HepG2 (cell line): ENCODE measurements around the gene MAGI1. TPM values are rescaled to one million over a fixed set of nuclear protein-coding genes. Genes with fewer than 3 reads are reported as not detected.

Source experiments
- CBX1 ChIP-seq: IDR thresholded peaks from one replicate; pipeline ENCODE4 v1.6.1; 2016; ENCODE audit warnings: antibody characterized with exemption, low read depth
- HNRNPH1 ChIP-seq: fragments of 200-400 bp; formaldehyde crosslinking; optimal IDR thresholded peaks from 2 replicates; pipeline ENCODE3; 2017; ENCODE audit warnings: mild to moderate bottlenecking, low read depth, low read length
- KLF12 ChIP-seq: sonication (generic); formaldehyde crosslinking; IDR thresholded peaks from 2 replicates; pipeline ENCODE4 v1.4.0; 2020; ENCODE audit warnings: missing genetic modification reagents, borderline replicate concordance
- KLF16 ChIP-seq, 2 experiments: sonication (generic) in 1 of 2; formaldehyde crosslinking in 1 of 2; IDR thresholded peaks; 2 replicates each; pipeline versions ENCODE4 v1.6.1 to v1.8.0; 2016 to 2023; ENCODE audit warnings: missing genetic modification reagents in 2 of 2, missing compliant biosample characterization in 1 of 2
- MLLT10 ChIP-seq: sonication (generic); formaldehyde crosslinking; IDR thresholded peaks from 2 replicates; pipeline ENCODE4 v1.4.0; 2020; ENCODE audit warnings: missing genetic modification reagents
- NFIB ChIP-seq: sonication (generic); formaldehyde crosslinking; IDR thresholded peaks from 2 replicates; pipeline ENCODE4 v1.9.0; 2021; ENCODE audit warnings: missing genetic modification reagents, mild to moderate bottlenecking, borderline replicate concordance
- NPAS2 ChIP-seq: sonication (generic); formaldehyde crosslinking; IDR thresholded peaks from 2 replicates; pipeline ENCODE4 v1.8.0; 2022; ENCODE audit warnings: mild to moderate bottlenecking, missing genetic modification reagents, borderline replicate concordance
- NR1H2 ChIP-seq: sonication (generic); formaldehyde crosslinking; IDR thresholded peaks from 2 replicates; pipeline ENCODE4 v1.8.1; 2022; ENCODE audit warnings: low read depth, missing genetic modification reagents, borderline replicate concordance
- SMAD1 ChIP-seq: sonication (generic); formaldehyde crosslinking; IDR thresholded peaks from 2 replicates; pipeline ENCODE4 v1.4.0; 2020; ENCODE audit warnings: missing genetic modification reagents, low read depth, mild to moderate bottlenecking, borderline replicate concordance
- ZNF251 ChIP-seq: sonication (generic); formaldehyde crosslinking; IDR thresholded peaks from 2 replicates; pipeline ENCODE4 v1.9.0; 2021; ENCODE audit warnings: mild to moderate bottlenecking, missing genetic modification reagents
- ZNF337 ChIP-seq: sonication (generic); formaldehyde crosslinking; IDR thresholded peaks from 2 replicates; pipeline ENCODE4 v1.5.1; 2020; ENCODE audit warnings: missing genetic modification reagents, low read depth, mild to moderate bottlenecking, borderline replicate concordance
- ZNF598 ChIP-seq: sonication (generic); formaldehyde crosslinking; IDR thresholded peaks from 2 replicates; pipeline ENCODE4 v1.5.1; 2020; ENCODE audit warnings: mild to moderate bottlenecking, missing genetic modification reagents, borderline replicate concordance
- polyA plus RNA-seq, 8 experiments: library from polyadenylated mRNA; depleted of rRNA in 3 of 8; stranded (reverse) in 7 of 8; unstranded in 1 of 8; fragments of >200 nt; fragmentation: Illumina TruSeq in 4 of 8; extraction: Trizol in 4 of 8; gene quantifications; 2 replicates each; pipeline versions ENCODE4 v1.2.1 to v1.2.3, GENCODE V29; 2011 to 2016; ENCODE audit warnings: low read depth in 4 of 8, missing spikeins in 1 of 8, mixed read lengths in 1 of 8; ENCODE audit not compliant: insufficient read depth in 1 of 8
- total RNA-seq, 5 experiments: library from RNA; depleted of rRNA; stranded (reverse); fragments of >200 nt; fragmentation: Illumina TruSeq; extraction: Trizol; gene quantifications; 2 replicates each; pipeline ENCODE4 v1.2.3, GENCODE V29; 2016; ENCODE audit warnings: low read depth in 1 of 5
- TF ChIP-seq, protein P1 (sequence below): sonication (generic); formaldehyde crosslinking; IDR thresholded peaks from 2 replicates; pipeline ENCODE4 v1.9.0; 2021; ENCODE audit warnings: missing genetic modification reagents, borderline replicate concordance
- TF ChIP-seq, protein P2 (sequence below): sonication (generic); formaldehyde crosslinking; IDR thresholded peaks from 2 replicates; pipeline ENCODE4 v1.8.0; 2022; ENCODE audit warnings: mild to moderate bottlenecking, missing genetic modification reagents, borderline replicate concordance
- TF ChIP-seq, protein P3 (sequence below): sonication (generic); formaldehyde crosslinking; IDR thresholded peaks from 2 replicates; pipeline ENCODE4 v1.5.0; 2020; ENCODE audit warnings: missing genetic modification reagents
- TF ChIP-seq, protein P4 (sequence below): IDR thresholded peaks from 2 replicates; pipeline ENCODE4 v1.6.1; 2012; ENCODE audit warnings: low read length, improper control_type of control experiment
- TF ChIP-seq, protein P5 (sequence below): sonication (generic); formaldehyde crosslinking; IDR thresholded peaks from 2 replicates; pipeline ENCODE4 v1.4.0; 2020; ENCODE audit warnings: missing genetic modification reagents
- TF ChIP-seq, protein P6 (sequence below): sonication (generic); formaldehyde crosslinking; IDR thresholded peaks from 2 replicates; pipeline ENCODE4 v1.9.0; 2022; ENCODE audit warnings: missing genetic modification reagents, mild to moderate bottlenecking, borderline replicate concordance

The MAGI1 gene
- total and polyA plus RNA-seq, 2 of the 13 experiments (the other 11 are each of a cell fraction or from before 2014, with no cell fraction given): 22.2 to 26.0 TPM

DNA sequence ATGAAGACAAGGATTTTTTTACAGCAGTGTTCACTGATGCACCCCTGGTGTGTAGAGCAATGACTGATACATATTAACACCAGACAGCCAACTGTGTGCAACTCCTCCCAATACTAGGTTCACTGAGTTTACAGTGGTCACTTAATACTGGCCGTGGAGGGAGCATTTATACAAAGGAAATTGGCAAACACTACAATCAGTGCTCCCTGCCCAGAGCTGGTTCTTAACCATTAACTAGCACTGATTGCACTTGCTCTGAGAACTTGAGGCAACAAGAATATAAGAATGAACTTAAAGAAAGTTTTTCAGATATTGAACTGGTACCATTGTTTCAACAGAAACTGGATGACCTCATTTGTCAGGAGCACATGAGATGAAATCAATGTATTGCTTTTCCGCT lies 110.6 kb downstream of the MAGI1 start (continued):
- TF ChIP-seq, protein P1, sequence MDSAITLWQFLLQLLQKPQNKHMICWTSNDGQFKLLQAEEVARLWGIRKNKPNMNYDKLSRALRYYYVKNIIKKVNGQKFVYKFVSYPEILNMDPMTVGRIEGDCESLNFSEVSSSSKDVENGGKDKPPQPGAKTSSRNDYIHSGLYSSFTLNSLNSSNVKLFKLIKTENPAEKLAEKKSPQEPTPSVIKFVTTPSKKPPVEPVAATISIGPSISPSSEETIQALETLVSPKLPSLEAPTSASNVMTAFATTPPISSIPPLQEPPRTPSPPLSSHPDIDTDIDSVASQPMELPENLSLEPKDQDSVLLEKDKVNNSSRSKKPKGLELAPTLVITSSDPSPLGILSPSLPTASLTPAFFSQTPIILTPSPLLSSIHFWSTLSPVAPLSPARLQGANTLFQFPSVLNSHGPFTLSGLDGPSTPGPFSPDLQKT (CRISPR knock-in tag): no peak
- TF ChIP-seq ZNF337 (no peak), MLLT10 (CRISPR knock-in tag) (no peak), KLF16 (CRISPR knock-in tag; IDR thresholded peaks at IDR 0.05) (peak in 1 of 2 experiments; percentile 35; a peak in 1 of 4 replicates), NR1H2 (no peak), ZNF251 (CRISPR knock-in tag) (no peak), NPAS2 (CRISPR knock-in tag) (no peak), NFIB (CRISPR knock-in tag) (no peak), CBX1 (no peak), SMAD1 (CRISPR knock-in tag) (no peak), HNRNPH1 (no peak), ZNF598 (CRISPR knock-in tag) (no peak), KLF12 (CRISPR knock-in tag) (no peak)
- TF ChIP-seq, protein P2, sequence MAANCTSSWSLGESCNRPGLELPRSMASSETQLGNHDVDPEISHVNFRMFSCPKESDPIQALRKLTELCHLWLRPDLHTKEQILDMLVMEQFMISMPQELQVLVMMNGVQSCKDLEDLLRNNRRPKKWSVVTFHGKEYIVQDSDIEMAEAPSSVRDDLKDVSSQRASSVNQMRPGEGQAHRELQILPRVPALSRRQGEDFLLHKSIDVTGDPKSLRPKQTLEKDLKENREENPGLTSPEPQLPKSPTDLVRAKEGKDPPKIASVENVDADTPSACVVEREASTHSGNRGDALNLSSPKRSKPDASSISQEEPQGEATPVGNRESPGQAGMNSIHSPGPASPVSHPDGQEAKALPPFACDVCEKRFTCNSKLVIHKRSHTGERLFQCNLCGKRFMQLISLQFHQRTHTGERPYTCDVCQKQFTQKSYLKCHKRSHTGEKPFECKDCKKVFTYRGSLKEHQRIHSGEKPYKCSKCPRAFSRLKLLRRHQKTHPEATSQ: no peak
- TF ChIP-seq, protein P3, sequence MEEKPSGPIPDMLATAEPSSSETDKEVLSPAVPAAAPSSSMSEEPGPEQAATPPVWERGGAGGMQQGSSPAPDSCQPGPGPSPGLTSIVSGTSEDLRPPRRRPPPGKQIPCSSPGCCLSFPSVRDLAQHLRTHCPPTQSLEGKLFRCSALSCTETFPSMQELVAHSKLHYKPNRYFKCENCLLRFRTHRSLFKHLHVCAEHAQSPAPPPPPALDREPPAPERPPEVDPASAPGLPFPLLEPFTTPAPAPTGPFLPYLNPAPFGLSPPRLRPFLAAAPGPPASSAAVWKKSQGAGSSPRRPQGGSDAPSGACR (CRISPR knock-in tag): 0 out of 2 replicates have a peak, but pooled peaks have one; percentile 25
- TF ChIP-seq, protein P4, sequence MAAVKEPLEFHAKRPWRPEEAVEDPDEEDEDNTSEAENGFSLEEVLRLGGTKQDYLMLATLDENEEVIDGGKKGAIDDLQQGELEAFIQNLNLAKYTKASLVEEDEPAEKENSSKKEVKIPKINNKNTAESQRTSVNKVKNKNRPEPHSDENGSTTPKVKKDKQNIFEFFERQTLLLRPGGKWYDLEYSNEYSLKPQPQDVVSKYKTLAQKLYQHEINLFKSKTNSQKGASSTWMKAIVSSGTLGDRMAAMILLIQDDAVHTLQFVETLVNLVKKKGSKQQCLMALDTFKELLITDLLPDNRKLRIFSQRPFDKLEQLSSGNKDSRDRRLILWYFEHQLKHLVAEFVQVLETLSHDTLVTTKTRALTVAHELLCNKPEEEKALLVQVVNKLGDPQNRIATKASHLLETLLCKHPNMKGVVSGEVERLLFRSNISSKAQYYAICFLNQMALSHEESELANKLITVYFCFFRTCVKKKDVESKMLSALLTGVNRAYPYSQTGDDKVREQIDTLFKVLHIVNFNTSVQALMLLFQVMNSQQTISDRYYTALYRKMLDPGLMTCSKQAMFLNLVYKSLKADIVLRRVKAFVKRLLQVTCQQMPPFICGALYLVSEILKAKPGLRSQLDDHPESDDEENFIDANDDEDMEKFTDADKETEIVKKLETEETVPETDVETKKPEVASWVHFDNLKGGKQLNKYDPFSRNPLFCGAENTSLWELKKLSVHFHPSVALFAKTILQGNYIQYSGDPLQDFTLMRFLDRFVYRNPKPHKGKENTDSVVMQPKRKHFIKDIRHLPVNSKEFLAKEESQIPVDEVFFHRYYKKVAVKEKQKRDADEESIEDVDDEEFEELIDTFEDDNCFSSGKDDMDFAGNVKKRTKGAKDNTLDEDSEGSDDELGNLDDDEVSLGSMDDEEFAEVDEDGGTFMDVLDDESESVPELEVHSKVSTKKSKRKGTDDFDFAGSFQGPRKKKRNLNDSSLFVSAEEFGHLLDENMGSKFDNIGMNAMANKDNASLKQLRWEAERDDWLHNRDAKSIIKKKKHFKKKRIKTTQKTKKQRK: no peak
- TF ChIP-seq, protein P5, sequence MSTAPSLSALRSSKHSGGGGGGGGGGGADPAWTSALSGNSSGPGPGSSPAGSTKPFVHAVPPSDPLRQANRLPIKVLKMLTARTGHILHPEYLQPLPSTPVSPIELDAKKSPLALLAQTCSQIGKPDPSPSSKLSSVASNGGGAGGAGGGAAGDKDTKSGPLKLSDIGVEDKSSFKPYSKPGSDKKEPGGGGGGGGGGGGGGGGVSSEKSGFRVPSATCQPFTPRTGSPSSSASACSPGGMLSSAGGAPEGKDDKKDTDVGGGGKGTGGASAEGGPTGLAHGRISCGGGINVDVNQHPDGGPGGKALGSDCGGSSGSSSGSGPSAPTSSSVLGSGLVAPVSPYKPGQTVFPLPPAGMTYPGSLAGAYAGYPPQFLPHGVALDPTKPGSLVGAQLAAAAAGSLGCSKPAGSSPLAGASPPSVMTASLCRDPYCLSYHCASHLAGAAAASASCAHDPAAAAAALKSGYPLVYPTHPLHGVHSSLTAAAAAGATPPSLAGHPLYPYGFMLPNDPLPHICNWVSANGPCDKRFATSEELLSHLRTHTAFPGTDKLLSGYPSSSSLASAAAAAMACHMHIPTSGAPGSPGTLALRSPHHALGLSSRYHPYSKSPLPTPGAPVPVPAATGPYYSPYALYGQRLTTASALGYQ (CRISPR knock-in tag): no peak
- TF ChIP-seq, protein P6, sequence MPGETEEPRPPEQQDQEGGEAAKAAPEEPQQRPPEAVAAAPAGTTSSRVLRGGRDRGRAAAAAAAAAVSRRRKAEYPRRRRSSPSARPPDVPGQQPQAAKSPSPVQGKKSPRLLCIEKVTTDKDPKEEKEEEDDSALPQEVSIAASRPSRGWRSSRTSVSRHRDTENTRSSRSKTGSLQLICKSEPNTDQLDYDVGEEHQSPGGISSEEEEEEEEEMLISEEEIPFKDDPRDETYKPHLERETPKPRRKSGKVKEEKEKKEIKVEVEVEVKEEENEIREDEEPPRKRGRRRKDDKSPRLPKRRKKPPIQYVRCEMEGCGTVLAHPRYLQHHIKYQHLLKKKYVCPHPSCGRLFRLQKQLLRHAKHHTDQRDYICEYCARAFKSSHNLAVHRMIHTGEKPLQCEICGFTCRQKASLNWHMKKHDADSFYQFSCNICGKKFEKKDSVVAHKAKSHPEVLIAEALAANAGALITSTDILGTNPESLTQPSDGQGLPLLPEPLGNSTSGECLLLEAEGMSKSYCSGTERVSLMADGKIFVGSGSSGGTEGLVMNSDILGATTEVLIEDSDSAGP (CRISPR knock-in tag): no peak
